Duodenal mucosa (tissue), 2 donors: ENCODE measurements around the gene MT3.

Experiments
- H3K27ac ChIP-seq: one replicate; pipeline ENCODE4 v1.7.0; 2013; ENCODE audit warnings: low read depth, low read length
- H3K27me3 ChIP-seq, 2 donors: one replicate each; pipeline ENCODE4 v1.7.0; 2013; ENCODE audit warnings: low read length in 2 of 2, control low read depth in 1 of 2; ENCODE audit not compliant: insufficient read depth in 2 of 2, control insufficient read depth in 1 of 2
- H3K36me3 ChIP-seq, 2 donors: one replicate each; pipeline ENCODE4 v1.7.0; 2013; ENCODE audit warnings: low read length in 2 of 2, control low read depth in 1 of 2; ENCODE audit not compliant: insufficient read depth in 2 of 2, control insufficient read depth in 1 of 2
- H3K4me1 ChIP-seq, 2 donors: one replicate each; pipeline ENCODE4 v1.7.0; 2013; ENCODE audit warnings: low read length in 2 of 2, control low read depth in 1 of 2; ENCODE audit not compliant: insufficient read depth in 2 of 2, control insufficient read depth in 1 of 2
- H3K4me3 ChIP-seq, 2 donors: one replicate each; pipeline ENCODE4 v1.7.0; 2013; ENCODE audit warnings: low read length in 2 of 2, low read depth in 1 of 2
- H3K9ac ChIP-seq, 2 donors: one replicate each; pipeline ENCODE4 v1.7.0; 2013; ENCODE audit warnings: low read length in 2 of 2, low read depth in 1 of 2
- H3K9me3 ChIP-seq, 2 donors: one replicate each; pipeline ENCODE4 v1.7.0; 2013; ENCODE audit warnings: low read length in 2 of 2, control low read depth in 1 of 2; ENCODE audit not compliant: control insufficient read depth in 1 of 2

MT3 gene

GRCh38 chr16:56609463-56609921 lies 20.2 kb downstream of the MT3 start:
- H3K27ac ChIP-seq = peak overlapping the region; percentile 81
- H3K27me3 ChIP-seq = no peaks in the 10 kb centered on the region
- H3K9me3 ChIP-seq = no peaks in the 10 kb centered on the region
- H3K4me3 ChIP-seq = peak overlapping the region; percentile 85 to 95
- peaks cover 19 to 44% of the 10 kb centered on the region in 2 donors for H3K4me1 ChIP-seq
- peak overlapping the region; percentile 81 to 89 for H3K9ac ChIP-seq
- H3K36me3 ChIP-seq = no peaks in the 10 kb centered on the region

DNA sequence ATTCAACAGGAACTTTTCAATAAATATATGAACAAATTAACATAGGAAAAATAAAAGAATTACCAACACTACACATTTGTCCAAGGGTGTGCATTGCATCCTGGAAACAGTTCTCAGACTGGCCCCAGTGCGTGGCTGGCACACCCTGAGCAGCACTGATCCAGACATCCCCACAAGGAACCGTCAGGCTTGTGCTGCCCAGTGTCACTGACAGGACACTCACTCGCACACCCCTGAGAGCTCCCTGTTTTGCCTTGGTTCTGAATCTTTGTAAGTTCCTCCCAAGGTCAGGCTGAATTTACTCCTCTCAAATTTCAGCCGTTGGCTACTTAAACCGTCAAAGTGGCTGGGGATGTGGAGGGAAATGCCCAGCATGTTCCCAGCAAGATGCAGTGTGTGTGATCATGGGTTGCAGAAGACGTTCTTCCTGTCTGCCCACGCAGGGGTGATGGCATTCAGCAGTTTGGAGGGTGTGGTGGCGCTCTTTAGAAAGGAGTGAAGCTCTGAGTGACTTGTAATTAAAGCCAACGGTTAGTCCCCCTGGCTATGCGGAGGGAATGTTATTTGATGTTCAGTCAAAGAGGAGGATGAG lies 20.8 kb downstream of the MT3 start:
- Histone ChIP-seq H3K27ac (peak overlapping the region; percentile 81), H3K4me3 (peak overlapping the region; percentile 85 to 95), H3K9ac (peak overlapping the region; percentile 81 to 89), H3K36me3 (no peaks in the 10 kb centered on the region), H3K27me3 (no peaks in the 10 kb centered on the region), H3K4me1 (peaks cover 19 to 44% of the 10 kb centered on the region in 2 donors), H3K9me3 (no peaks in the 10 kb centered on the region)

DNA sequence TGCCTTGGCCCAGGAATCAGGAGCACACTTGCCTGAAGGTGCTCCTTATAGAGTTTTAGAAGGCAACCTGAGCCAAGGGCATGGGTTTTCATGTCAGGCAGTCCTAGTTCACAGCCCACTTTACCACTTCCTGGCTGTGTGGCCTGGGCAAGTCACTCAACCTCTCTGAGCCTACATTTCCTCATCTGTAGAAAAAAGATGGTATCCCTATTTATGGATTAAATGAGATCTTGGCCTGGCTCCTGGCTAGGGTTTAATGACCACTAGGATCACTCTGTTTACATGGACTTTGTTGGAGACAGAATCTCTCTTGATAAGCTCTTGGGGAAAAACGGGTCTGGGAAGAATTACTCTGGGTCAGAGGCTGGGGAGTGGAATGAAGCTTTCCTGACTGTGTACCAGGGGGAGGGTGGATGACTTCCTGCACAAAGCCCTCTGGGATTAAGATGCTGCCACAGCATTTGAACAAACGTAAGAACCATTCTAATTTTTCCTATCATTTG lies 21.3 kb downstream of the MT3 start:
- no peaks in the 10 kb centered on the region for H3K27me3 ChIP-seq
- peak overlapping the region; percentile 85 to 95 for H3K4me3 ChIP-seq
- H3K9ac ChIP-seq = peak overlapping the region; percentile 81 to 89
- H3K27ac ChIP-seq = peak overlapping the region; percentile 81
- H3K36me3 ChIP-seq = no peaks in the 10 kb centered on the region
- H3K4me1 ChIP-seq = peaks cover 19 to 44% of the 10 kb centered on the region in 2 donors
- no peaks in the 10 kb centered on the region for H3K9me3 ChIP-seq

- H3K4me3 ChIP-seq = no peak overlapping the region
- no peak overlapping the region for H3K27ac ChIP-seq
- H3K9me3 ChIP-seq = no peaks in the 10 kb centered on the region
- H3K36me3 ChIP-seq = no peaks in the 10 kb centered on the region
- peaks cover 19 to 40% of the 10 kb centered on the region in 2 donors for H3K4me1 ChIP-seq
- peak overlapping the region in 1 of 2 donors; percentile 25 for H3K9ac ChIP-seq
- no peaks in the 10 kb centered on the region for H3K27me3 ChIP-seq
These were observed 22.0 kb downstream of the MT3 start for GRCh38 chr16:56611281-56611833.

DNA sequence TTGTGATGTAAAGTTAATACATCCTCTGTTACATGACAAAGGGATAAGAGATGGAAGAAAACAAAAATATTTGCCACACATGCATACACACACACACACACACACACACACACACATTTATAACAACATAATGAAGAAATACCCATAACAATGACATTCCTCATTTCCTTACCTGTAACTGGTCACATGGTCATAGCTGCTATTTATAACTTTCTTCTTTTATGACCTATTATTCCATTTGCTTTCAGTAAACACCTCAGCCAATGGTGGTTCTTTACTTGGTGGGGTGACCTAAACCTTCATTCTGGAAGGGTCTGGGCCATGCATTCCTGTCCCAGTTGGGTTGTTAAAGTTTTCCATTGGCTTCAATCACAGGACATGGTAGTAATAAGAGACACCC lies 24.4 kb downstream of the MT3 start:
- H3K36me3 ChIP-seq = no peaks in the 10 kb centered on the region
- H3K27ac ChIP-seq = no peak overlapping the region
- no peak overlapping the region for H3K4me3 ChIP-seq
- H3K9ac ChIP-seq = no peak overlapping the region
- H3K4me1 ChIP-seq = peaks cover 19 to 35% of the 10 kb centered on the region in 2 donors
- H3K9me3 ChIP-seq = no peaks in the 10 kb centered on the region
- H3K27me3 ChIP-seq = no peaks in the 10 kb centered on the region

- Histone ChIP-seq H3K27ac (no peak overlapping the region), H3K27me3 (no peaks in the 10 kb centered on the region), H3K9me3 (no peaks in the 10 kb centered on the region), H3K9ac (no peak overlapping the region), H3K4me3 (no peak overlapping the region), H3K36me3 (no peaks in the 10 kb centered on the region), H3K4me1 (peaks cover 19 to 30% of the 10 kb centered on the region in 2 donors)
These were observed 25.2 kb downstream of the MT3 start for GRCh38 chr16:56614549-56614991.

GRCh38 chr16:56615353-56615752 lies 26.0 kb downstream of the MT3 start:
- Histone ChIP-seq H3K27ac (no peak overlapping the region), H3K27me3 (no peaks in the 10 kb centered on the region), H3K9me3 (no peaks in the 10 kb centered on the region), H3K36me3 (no peaks in the 10 kb centered on the region), H3K4me1 (peaks cover 19 to 24% of the 10 kb centered on the region in 2 donors), H3K9ac (no peak overlapping the region), H3K4me3 (no peak overlapping the region)

DNA sequence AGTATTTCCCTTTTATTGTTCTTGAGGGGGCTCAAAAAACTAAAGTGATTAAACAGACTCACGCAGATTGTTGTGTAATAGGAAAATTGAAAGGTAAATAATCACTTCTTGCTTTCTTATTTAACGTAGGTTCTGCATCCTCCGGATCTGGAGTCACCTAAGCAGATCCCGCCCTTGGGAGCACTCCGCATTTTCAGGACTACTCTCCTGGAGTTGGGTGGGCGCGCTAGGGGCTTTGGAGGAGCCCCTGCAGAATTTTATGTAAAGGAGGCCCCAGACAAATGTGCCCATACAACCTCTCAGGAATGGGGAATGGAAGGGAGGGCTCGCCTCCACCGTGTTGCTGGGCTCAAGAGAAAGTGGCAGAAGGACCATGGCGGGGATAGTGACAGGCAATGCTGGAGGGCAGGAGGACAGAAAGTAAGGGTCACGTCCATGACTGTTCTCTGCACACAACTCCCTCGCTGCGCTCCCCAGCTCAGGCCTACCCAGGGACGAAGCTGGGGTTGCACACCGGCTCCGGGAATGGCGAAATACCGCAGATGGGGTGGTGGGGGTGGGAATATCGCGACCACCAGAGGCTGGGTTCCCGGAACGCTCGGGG lies 27.4 kb downstream of the MT3 start:
- Histone ChIP-seq H3K9me3 (no peaks in the 10 kb centered on the region), H3K9ac (peak overlapping the region; percentile 44), H3K27ac (no peak overlapping the region), H3K4me3 (peak overlapping the region; percentile 61 to 65), H3K4me1 (peaks cover 11 to 13% of the 10 kb centered on the region in 2 donors), H3K36me3 (no peaks in the 10 kb centered on the region), H3K27me3 (no peaks in the 10 kb centered on the region)

- Histone ChIP-seq H3K27me3 (no peaks in the 10 kb centered on the region), H3K27ac (no peak overlapping the region)
These were observed 28.1 kb downstream of the MT3 start for GRCh38 chr16:56617212-56618085.

More at GRCh38 chr16:56617212-56618085, 28.1 kb downstream of the MT3 start:
- peaks cover 10 to 13% of the 10 kb centered on the region in 2 donors for H3K4me1 ChIP-seq
- no peaks in the 10 kb centered on the region for H3K36me3 ChIP-seq
- H3K9ac ChIP-seq = peak overlapping the region; percentile 51 to 63
- H3K4me3 ChIP-seq = peak overlapping the region; percentile 61 to 65
- H3K9me3 ChIP-seq = no peaks in the 10 kb centered on the region
